Measurements from ENCODE around the gene SBNO2.

Gene SBNO2, protein sequence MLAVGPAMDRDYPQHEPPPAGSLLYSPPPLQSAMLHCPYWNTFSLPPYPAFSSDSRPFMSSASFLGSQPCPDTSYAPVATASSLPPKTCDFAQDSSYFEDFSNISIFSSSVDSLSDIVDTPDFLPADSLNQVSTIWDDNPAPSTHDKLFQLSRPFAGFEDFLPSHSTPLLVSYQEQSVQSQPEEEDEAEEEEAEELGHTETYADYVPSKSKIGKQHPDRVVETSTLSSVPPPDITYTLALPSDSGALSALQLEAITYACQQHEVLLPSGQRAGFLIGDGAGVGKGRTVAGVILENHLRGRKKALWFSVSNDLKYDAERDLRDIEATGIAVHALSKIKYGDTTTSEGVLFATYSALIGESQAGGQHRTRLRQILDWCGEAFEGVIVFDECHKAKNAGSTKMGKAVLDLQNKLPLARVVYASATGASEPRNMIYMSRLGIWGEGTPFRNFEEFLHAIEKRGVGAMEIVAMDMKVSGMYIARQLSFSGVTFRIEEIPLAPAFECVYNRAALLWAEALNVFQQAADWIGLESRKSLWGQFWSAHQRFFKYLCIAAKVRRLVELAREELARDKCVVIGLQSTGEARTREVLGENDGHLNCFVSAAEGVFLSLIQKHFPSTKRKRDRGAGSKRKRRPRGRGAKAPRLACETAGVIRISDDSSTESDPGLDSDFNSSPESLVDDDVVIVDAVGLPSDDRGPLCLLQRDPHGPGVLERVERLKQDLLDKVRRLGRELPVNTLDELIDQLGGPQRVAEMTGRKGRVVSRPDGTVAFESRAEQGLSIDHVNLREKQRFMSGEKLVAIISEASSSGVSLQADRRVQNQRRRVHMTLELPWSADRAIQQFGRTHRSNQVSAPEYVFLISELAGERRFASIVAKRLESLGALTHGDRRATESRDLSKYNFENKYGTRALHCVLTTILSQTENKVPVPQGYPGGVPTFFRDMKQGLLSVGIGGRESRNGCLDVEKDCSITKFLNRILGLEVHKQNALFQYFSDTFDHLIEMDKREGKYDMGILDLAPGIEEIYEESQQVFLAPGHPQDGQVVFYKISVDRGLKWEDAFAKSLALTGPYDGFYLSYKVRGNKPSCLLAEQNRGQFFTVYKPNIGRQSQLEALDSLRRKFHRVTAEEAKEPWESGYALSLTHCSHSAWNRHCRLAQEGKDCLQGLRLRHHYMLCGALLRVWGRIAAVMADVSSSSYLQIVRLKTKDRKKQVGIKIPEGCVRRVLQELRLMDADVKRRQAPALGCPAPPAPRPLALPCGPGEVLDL (N-terminal part only)

DNA sequence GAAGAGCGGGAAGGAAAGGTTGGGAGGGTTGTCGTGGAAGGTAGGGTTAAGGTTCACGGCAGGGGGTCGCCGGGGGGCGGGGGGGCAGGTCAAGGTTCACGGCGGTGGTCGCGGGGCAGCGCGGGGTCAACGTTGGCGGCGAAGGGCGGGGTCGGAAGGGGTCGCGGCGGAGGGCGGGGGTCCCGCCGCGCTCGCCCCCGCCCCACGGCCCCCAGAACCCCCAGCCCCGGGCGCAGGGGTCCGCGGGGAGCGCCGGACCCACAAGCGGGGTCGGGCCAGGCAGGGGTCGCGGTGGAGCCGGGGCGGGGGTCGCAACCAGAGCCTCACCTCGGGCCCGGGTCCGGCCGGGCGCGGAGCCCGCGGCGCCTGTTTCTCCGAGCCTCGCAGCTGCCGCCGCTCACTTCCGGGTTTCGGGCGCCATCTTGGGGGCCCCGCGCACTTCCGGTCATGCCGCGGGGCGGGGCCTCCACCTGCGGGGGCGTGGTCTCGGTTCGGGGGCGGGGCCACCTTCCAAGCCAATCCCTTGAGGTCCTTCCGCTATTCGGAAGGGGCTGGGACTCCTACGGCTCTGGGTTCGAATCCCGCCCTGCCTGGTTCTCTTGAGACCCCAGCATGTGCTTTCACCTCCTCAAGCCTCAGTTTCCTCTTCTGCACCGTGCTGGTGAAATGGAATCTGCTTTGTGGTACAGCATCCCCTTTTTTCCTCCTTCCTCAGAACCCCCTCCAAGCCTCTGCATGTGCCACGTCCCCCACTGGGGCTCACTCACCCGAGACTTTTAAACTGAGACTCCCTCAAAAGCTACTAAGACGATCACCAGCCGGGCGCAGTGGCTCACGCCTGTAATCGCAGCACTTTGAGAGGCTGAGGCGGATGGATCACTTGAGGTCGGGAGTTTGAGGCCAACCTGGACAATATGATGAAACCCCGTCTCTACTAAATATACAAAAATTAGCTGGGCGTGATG, at the start of gene SBNO2:
TSS of gene SBNO2 (minus strand) at position 424 of the 965 bp plus-strand sequence. CDS start 19,992 bp downstream, outside the sequence.
- Mint-ChIP-seq H3K4me3 (peak within 1 kb of the TSS; percentile 90), H3K27ac (peak within 1 kb of the TSS; percentile 94), H3K9me3 (peaks cover 7% of the 10 kb centered on the region), H3K36me3 (ENCODE audit: low read depth) (peaks cover 8% of the 10 kb centered on the region), H3K27me3 (no peaks in the 10 kb centered on the region), H3K4me1 (ENCODE audit: low read depth) (peaks cover 41% of the 10 kb centered on the region)

DNA sequence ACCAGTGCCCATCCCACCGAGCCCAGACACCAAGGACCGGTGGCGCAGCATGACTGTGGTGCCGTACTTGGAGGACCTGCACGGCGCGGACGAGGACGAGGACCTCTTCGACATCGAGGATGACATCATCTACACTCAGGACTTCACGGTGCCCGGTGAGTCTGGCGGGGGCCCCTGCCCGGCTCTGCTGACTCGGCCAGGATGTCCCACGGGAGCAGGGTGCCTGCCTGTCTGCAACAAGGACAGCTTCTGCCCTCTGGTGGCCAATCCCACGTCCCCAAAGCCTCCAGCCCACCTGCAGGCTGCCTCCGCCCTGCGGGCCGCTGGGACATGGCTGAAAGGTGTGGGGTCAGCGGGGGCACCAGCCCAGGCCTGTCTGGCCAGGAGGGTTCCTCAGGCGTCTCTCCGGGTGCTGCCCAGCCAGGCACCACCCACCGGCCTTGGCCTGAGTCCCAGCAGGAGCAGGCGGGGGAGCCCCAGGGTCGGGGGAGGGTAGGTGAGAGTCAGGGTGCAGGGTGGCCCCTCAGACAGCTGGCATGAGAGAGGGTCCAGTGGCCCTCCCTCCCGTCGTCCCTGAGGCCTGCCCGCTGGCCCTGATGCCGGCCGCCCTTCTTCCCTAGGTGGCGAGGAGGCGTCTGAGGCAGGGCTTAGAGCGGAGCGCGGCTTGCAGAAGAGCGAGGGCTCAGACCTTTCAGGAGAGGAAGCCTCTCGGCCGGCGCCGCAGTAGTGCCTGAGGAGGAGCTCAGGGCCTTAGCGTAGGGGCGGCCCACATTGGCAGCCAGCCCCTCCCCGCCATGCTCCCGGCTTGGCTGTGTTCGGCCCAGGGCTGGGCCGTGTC, 49.2 kb upstream of the SBNO2 start:
- Mint-ChIP-seq H3K4me3 (no peak overlapping the region), H3K9me3 (no peaks in the 10 kb centered on the region), H3K36me3 (ENCODE audit: low read depth) (no peaks in the 10 kb centered on the region), H3K4me1 (ENCODE audit: low read depth) (no peaks in the 10 kb centered on the region), H3K27ac (no peak overlapping the region), H3K27me3 (no peaks in the 10 kb centered on the region)

DNA sequence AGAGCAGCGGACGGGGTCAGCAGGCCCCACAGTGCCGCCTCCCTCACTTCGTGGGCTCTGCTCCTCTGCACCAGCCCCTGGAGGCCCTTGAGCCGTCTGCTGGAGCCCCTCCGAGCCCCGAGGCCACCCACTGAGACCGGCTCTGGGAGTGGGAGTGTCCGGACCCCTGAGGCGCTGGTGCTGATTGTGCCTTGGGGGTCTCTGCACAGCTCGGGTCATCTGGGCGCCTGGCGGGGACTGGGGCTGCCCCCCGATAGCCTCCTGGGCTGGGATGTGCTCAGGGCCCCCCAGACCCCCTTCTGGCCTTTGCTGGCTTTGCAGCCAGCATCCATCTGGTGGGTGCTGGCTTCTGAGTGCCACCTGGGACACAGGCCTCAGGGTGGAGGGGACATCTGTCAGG, 48.3 kb upstream of the SBNO2 start:
- no peaks in the 10 kb centered on the region for H3K36me3 Mint-ChIP-seq (ENCODE audit: low read depth)
- no peaks in the 10 kb centered on the region for H3K27me3 Mint-ChIP-seq
- H3K4me3 Mint-ChIP-seq, result no peak overlapping the region
- no peaks in the 10 kb centered on the region for H3K4me1 Mint-ChIP-seq (ENCODE audit: low read depth)
- no peaks in the 10 kb centered on the region for H3K9me3 Mint-ChIP-seq
- H3K27ac Mint-ChIP-seq, result no peak overlapping the region

DNA sequence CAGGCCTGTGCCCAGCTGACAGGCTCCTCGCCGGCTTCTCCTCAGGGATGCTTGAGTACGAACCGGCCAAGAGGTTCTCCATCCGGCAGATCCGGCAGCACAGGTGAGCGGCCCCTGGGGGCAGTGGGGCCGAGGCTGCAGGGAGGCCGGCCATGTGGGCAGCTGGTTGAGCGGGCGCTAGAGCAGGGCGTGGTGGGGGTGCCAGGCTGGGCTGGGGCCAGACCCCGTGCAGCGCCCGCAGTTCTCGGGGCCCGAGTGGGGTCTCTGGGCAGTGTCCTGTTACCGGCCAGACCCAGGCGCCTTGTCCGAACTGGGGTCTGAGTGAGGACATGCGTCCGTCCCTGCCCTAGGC, 47.8 kb upstream of the SBNO2 start:
- Mint-ChIP-seq H3K4me3 (no peak overlapping the region), H3K27ac (no peak overlapping the region), H3K4me1 (ENCODE audit: low read depth) (no peaks in the 10 kb centered on the region), H3K27me3 (no peaks in the 10 kb centered on the region), H3K36me3 (ENCODE audit: low read depth) (no peaks in the 10 kb centered on the region), H3K9me3 (no peaks in the 10 kb centered on the region)

DNA sequence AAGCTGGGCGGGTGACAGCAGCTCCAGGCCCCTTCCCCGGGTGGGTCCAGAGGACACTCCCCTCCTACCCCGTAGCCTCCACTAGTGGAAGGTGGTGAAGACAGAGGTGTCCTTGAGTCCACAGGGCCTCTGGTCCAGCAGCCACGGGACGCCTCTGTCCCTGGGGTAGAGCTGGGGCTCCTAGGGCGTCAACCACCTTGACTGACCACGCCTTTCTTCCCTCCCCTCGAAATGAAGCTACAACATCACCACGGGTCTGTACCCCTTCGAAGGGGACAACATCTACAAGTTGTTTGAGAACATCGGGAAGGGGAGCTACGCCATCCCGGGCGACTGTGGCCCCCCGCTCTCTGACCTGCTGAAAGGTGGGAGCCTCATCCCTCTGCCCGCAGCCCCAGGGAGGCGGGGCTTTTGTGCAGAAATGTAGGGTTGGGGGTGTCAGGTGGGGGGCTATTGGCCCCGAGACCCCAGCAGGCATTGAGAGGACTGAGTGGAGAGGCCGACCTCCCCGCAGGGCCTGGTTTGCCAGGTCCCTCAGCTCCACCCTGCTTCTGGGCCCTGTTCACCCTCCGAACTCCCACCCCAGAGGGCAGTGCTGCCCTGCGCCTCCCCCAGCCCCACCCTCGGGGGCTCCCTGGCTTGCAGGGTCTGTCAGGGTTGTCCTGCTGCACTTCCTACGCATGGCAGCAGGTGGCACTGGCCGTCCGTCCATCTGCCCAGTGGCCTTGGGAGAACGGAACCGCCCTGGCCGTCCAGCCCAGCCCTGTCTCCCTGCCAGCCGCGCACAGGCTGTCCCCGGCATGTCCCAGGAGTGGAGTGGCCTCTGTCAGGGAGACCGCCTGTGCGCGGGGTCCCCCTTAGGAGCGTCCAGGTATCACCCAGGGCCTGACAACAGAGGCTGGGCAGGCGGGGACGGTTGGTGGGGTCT, 47.2 kb upstream of the SBNO2 start:
- Mint-ChIP-seq H3K4me1 (ENCODE audit: low read depth) (no peaks in the 10 kb centered on the region), H3K4me3 (no peak overlapping the region), H3K9me3 (no peaks in the 10 kb centered on the region), H3K36me3 (ENCODE audit: low read depth) (no peaks in the 10 kb centered on the region), H3K27ac (no peak overlapping the region), H3K27me3 (no peaks in the 10 kb centered on the region)

DNA sequence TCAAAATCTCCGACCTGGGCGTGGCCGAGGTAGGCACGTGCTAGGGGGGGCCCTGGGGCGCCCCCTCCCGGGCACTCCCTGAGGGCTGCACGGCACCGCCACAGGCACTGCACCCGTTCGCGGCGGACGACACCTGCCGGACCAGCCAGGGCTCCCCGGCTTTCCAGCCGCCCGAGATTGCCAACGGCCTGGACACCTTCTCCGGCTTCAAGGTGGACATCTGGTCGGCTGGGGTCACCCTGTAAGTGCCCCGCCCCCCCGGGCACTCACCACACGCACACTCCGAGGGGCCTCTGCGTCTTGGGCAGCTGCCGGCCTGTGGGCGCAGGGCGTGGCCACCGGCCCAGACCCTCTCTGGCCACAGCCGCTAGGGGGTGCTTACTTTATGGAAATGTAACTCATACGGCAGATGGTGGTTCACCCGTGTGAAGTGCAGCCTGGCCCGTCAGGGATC, 46.4 kb upstream of the SBNO2 start:
- no peak overlapping the region for H3K27ac Mint-ChIP-seq
- H3K4me3 Mint-ChIP-seq, result no peak overlapping the region
- H3K9me3 Mint-ChIP-seq, result no peaks in the 10 kb centered on the region
- H3K36me3 Mint-ChIP-seq (ENCODE audit: low read depth), result no peaks in the 10 kb centered on the region
- no peaks in the 10 kb centered on the region for H3K4me1 Mint-ChIP-seq (ENCODE audit: low read depth)
- H3K27me3 Mint-ChIP-seq, result no peaks in the 10 kb centered on the region

DNA sequence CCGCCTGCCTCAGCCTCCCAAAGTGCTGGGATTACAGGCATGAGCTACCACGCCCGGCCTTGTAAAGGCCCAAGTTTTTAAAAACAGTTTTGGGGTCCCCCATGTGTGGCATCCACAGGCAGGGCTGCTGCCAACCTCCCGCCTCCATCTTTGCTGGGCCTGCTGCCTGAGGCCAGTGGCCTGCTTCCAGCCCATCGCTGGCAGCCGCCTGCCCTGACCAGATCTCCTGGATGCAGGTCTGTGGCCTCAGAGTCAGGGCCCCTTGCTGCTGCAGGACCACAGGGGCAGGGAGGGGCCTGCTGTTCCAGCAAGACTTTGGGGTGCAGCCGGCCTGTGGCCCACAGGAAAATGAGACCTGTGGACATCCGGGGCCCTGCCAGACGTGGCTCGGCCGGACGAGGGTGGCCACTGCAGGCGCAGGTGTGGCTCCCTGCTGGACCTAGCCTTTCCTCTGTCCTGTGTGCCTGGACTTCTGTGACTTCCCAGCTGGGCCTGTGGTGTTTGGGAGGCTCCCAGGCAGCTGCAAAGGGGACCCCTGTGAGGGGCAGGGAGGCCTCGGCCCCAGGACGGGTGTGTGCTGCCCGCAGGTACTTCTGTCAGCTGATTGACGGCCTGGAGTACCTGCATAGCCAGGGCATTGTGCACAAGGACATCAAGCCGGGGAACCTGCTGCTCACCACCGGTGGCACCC, 45.9 kb upstream of the SBNO2 start:
- no peak overlapping the region for H3K4me3 Mint-ChIP-seq
- no peaks in the 10 kb centered on the region for H3K27me3 Mint-ChIP-seq
- H3K9me3 Mint-ChIP-seq, result no peaks in the 10 kb centered on the region
- no peak overlapping the region for H3K27ac Mint-ChIP-seq
- no peaks in the 10 kb centered on the region for H3K36me3 Mint-ChIP-seq (ENCODE audit: low read depth)
- H3K4me1 Mint-ChIP-seq (ENCODE audit: low read depth), result no peaks in the 10 kb centered on the region

DNA sequence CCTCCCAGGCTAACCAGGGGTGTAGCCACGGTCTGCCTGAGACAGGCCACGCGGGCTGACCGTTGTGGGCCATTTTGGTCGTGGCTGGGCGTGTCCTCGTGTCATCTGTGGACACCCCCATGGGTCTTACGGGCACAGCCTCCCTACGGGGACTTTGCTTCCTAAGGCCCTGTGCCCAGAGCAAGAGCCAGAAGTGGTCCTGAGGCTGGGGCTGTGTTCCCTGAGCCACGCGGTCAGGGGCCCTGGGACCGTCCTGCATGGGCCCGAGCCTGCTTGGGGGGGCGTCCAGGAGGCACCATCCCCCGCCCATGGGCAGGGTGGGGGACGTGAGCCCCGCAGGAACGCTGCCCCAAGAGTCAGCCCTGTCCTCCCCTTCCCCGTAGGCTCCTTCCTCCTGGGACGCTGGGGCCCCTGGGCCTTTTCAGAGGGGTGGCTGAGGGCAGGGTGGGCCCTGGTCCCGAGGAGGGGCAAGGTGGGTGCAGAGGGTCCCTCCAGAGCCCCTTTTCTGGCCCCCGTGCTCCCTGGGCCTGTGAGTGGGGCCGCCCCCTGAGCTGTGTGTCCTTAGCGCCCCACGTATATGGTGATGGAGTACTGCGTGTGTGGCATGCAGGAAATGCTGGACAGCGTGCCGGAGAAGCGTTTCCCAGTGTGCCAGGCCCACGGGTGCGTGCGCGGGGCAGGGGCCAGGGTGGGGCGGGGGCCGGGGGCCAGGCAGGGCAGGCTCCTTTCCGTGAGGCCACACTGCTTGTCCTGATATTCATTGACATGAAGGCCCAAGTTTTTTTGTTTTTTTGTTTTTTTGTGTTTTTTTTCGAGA, 44.9 kb upstream of the SBNO2 start:
- no peak overlapping the region for H3K27ac Mint-ChIP-seq
- no peaks in the 10 kb centered on the region for H3K27me3 Mint-ChIP-seq
- H3K4me1 Mint-ChIP-seq (ENCODE audit: low read depth), result peaks cover 4% of the 10 kb centered on the region
- no peaks in the 10 kb centered on the region for H3K9me3 Mint-ChIP-seq
- no peak overlapping the region for H3K4me3 Mint-ChIP-seq
- H3K36me3 Mint-ChIP-seq (ENCODE audit: low read depth), result peaks cover under 1% of the 10 kb centered on the region

DNA sequence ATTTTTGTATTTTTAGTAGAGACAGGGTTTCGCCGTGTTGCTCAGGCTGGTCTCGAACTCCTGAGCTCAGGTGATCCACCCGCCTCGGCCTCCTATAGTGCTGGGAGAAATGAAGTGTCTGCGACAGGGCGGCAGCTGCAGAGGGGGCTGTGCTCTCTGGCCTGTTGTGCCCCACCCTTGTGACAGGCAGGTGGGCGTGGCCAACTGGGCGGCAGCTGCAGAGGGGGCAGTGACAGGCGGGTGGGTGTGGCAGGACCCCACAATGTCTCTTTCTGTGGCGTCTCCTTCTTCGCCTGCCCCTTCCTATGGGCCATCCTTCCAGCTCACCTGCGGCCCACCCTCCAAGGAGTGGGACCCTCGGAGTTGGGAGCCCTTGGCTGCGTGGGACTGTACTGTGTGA, 43.3 kb upstream of the SBNO2 start:
- peaks cover 9% of the 10 kb centered on the region for H3K36me3 Mint-ChIP-seq (ENCODE audit: low read depth)
- H3K4me1 Mint-ChIP-seq (ENCODE audit: low read depth), result peaks cover 14% of the 10 kb centered on the region
- H3K27me3 Mint-ChIP-seq, result no peaks in the 10 kb centered on the region
- no peak overlapping the region for H3K4me3 Mint-ChIP-seq
- peak overlapping the region; percentile 55 for H3K27ac Mint-ChIP-seq
- H3K9me3 Mint-ChIP-seq, result no peaks in the 10 kb centered on the region

DNA sequence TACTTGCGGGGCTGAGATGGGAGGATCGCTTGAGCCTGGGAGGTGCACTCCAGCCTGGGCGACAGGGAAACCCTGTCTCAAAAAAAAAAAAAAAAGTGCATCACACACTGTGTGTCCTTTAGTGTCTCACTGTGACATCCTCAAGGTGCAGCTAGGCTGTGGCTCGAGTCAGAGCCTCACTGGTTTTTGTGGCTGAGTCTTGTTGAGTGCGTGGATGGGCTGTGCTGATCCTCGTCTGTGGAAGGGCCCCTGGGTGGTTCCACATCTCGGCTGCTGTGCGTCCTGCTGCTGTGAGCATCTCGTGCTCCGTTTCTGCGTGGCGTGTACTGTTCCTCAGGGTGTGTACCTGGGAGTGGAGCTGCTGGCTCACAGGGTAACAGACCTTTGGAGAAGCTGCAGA, 42.7 kb upstream of the SBNO2 start:
- Mint-ChIP-seq H3K4me1 (ENCODE audit: low read depth) (peaks cover 16% of the 10 kb centered on the region), H3K36me3 (ENCODE audit: low read depth) (peaks cover 9% of the 10 kb centered on the region), H3K9me3 (no peaks in the 10 kb centered on the region), H3K4me3 (no peak overlapping the region), H3K27ac (peak overlapping the region; percentile 55), H3K27me3 (no peaks in the 10 kb centered on the region)

DNA sequence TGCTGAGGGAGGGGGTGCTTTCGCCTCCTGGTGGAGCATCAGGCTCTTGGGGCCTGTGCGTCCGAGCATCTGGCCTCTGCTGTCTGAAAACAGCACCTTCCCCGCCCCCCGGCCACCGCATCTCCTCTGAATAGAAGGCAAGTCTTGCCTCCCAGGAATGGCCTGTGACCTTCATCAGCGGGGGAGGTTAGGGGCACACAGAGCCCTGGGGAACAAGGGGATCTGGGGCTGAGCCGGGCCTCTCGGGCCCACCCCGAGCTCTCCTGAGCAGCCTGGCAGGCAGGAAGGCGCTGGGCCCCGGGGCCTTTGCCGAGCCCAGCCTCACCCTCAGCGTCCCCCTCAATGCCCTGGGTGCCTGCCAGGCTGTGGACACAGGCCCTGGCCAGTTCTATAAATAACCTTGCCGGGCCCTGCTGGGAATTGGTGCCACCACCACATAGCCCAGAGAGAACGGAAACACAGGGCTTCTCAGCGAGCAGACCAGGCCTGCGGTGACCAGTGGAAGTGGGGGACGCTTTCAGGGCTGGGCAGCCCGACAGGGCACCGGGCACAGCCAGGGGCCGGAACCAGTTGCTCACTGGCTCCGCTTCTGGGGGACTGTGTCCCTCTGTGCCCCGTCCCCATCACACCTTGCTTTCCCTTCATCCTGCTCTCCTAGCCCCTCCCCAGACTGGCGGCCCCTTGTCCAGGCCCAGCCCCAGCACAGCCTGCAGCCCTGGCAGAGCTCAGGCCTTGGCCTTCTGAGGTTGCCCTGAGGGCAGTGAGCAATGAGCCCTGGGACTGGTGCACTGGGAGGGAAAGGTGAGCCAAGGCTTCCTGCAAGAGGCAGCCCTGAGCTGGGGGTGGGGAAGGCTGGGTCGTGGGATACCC, 41.0 kb upstream of the SBNO2 start:
- peaks cover 13% of the 10 kb centered on the region for H3K36me3 Mint-ChIP-seq (ENCODE audit: low read depth)
- peaks cover 19% of the 10 kb centered on the region for H3K4me1 Mint-ChIP-seq (ENCODE audit: low read depth)
- H3K27me3 Mint-ChIP-seq, result no peaks in the 10 kb centered on the region
- H3K9me3 Mint-ChIP-seq, result no peaks in the 10 kb centered on the region
- H3K27ac Mint-ChIP-seq, result no peak overlapping the region
- H3K4me3 Mint-ChIP-seq, result no peak overlapping the region

All from stimulated activated naive CD8-positive, alpha-beta T cell treated with anti-CD3 and anti-CD28 coated beads, Interleukin-15, Interleukin-2, amounts not matched to agents 100 ng/mL and 50 ng/mL, for 24 hours (primary cell).